Osteoblast (primary cell): ENCODE data around the gene SLC24A3. TPM values are rescaled to one million over a fixed set of nuclear protein-coding genes. Genes with fewer than 3 reads are reported as not detected.

Experiments
- DNase-seq: peaks from one replicate; pipeline ENCODE4 v3.0.0; 2011; ENCODE audit warnings: low spot score, mixed read lengths; ENCODE audit not compliant: insufficient read length; ENCODE audit errors: missing footprints
- H2AFZ ChIP-seq: 2 replicates; pipeline ENCODE4 v1.6.0; 2011; ENCODE audit warnings: mild to moderate bottlenecking, low read length
- H3K27ac ChIP-seq: 2 replicates; pipeline ENCODE4 v1.5.1; 2011; ENCODE audit warnings: mild to moderate bottlenecking, low read depth, low read length, moderate library complexity
- H3K27me3 ChIP-seq: 2 replicates; pipeline ENCODE4 v1.6.0; 2012; ENCODE audit warnings: mild to moderate bottlenecking, control low read depth, inconsistent platforms, low read length, moderate library complexity; ENCODE audit not compliant: insufficient read depth
- H3K36me3 ChIP-seq: 2 replicates; pipeline ENCODE4 v1.5.1; 2011; ENCODE audit warnings: mild to moderate bottlenecking, low read length, control low read depth, moderate library complexity; ENCODE audit not compliant: insufficient read depth
- H3K4me1 ChIP-seq: 2 replicates; pipeline ENCODE4 v1.5.1; 2011; ENCODE audit warnings: mild to moderate bottlenecking, low read length, control low read depth, moderate library complexity; ENCODE audit not compliant: insufficient read depth
- H3K4me2 ChIP-seq: 2 replicates; pipeline ENCODE4 v1.6.0; 2011; ENCODE audit warnings: mild to moderate bottlenecking, low read length; ENCODE audit not compliant: insufficient read depth
- H3K4me3 ChIP-seq: fragments of 200-600 bp; sonication (generic); 3 replicates; pipeline ENCODE4 v1.5.1; 2012; ENCODE audit warnings: mild to moderate bottlenecking, low read length, inconsistent platforms; ENCODE audit not compliant: insufficient read depth
- H3K79me2 ChIP-seq: 2 replicates; pipeline ENCODE4 v1.6.0; 2012; ENCODE audit warnings: mild to moderate bottlenecking, low read length, control low read depth, inconsistent platforms; ENCODE audit not compliant: insufficient read depth
- H3K9me3 ChIP-seq: 2 replicates; pipeline ENCODE4 v1.5.1; 2011; ENCODE audit warnings: low read depth, low read length, control low read depth
- H4K20me1 ChIP-seq: 2 replicates; pipeline ENCODE4 v1.6.0; 2012; ENCODE audit warnings: mild to moderate bottlenecking, low read length, control low read depth; ENCODE audit not compliant: insufficient read depth
- total RNA-seq: library from RNA; depleted of rRNA; stranded (reverse); fragments of >200 nt; gene quantifications from 2 replicates; pipeline ENCODE4 v1.2.3, GENCODE V29; 2012
- TF ChIP-seq, protein P1 (sequence below): IDR thresholded peaks from 2 replicates; pipeline ENCODE4 v1.5.1; 2011; ENCODE audit warnings: mild to moderate bottlenecking, low read depth, low read length, moderate library complexity; ENCODE audit errors: extremely low read depth

Gene SLC24A3
- total RNA-seq, 1 donor, result 1.1 TPM

DNA sequence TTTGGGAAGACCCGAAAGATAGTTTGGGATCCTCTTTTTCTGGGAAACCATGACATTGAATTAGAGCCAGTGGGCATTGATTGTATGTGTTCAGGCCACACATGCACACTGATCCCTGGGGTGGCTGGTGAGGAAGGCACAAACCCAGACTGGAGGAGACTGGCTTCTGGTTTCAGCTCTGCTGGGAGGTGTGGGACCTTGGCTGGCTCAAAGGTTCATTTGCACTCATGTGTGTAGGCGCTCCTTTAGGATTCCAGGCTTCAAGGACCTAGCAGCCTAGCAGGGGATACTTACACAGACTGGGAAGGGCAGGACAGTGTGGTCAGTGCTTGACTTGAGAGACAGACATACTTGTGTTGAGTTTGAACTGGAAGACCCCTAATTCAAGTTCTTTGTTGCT lies 552.8 kb downstream of the SLC24A3 start:
- H3K27ac ChIP-seq, result no peak overlapping the region

DNA sequence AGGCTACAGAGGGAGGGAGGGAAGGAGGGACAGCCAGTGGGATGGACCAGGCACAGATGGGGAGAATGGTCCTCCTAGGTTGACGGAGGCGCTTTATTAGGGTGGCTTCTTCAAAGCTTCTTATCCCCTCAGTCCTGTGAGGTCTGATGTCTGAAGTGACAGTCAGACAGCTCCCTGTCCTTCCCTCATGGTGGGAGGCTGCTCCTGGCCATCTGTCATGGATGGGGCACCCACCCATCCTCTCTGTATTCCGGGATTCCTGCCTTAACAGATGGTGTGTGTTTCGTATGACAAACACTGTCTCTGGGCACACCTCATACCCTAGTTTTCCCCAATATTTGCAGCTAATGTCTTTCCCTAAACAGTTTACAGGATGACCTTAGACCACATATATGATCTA lies 553.5 kb downstream of the SLC24A3 start:
- H3K36me3 ChIP-seq, result no peaks in the 10 kb centered on the region
- peaks cover 17% of the 10 kb centered on the region for H3K79me2 ChIP-seq
- no peak overlapping the region for H3K27ac ChIP-seq
- no peaks in the 10 kb centered on the region for H3K9me3 ChIP-seq
- TF ChIP-seq, protein P1, sequence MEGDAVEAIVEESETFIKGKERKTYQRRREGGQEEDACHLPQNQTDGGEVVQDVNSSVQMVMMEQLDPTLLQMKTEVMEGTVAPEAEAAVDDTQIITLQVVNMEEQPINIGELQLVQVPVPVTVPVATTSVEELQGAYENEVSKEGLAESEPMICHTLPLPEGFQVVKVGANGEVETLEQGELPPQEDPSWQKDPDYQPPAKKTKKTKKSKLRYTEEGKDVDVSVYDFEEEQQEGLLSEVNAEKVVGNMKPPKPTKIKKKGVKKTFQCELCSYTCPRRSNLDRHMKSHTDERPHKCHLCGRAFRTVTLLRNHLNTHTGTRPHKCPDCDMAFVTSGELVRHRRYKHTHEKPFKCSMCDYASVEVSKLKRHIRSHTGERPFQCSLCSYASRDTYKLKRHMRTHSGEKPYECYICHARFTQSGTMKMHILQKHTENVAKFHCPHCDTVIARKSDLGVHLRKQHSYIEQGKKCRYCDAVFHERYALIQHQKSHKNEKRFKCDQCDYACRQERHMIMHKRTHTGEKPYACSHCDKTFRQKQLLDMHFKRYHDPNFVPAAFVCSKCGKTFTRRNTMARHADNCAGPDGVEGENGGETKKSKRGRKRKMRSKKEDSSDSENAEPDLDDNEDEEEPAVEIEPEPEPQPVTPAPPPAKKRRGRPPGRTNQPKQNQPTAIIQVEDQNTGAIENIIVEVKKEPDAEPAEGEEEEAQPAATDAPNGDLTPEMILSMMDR, result no peak
- no peak overlapping the region for H3K4me2 ChIP-seq
- peaks cover 38% of the 10 kb centered on the region for H4K20me1 ChIP-seq
- no peaks in the 10 kb centered on the region for H3K27me3 ChIP-seq
- no peak overlapping the region for H3K4me3 ChIP-seq
- H2AFZ ChIP-seq, result no peak overlapping the region
- no peaks in the 10 kb centered on the region for H3K4me1 ChIP-seq
- no peak for DNase-seq

More for the DNA sequence above, 552.8 kb downstream of the SLC24A3 start:
- Histone ChIP-seq H4K20me1 (peaks cover 37% of the 10 kb centered on the region), H3K36me3 (no peaks in the 10 kb centered on the region), H3K79me2 (peaks cover 19% of the 10 kb centered on the region), H3K9me3 (no peaks in the 10 kb centered on the region), H3K27me3 (no peaks in the 10 kb centered on the region), H3K4me2 (no peak overlapping the region), H2AFZ (no peak overlapping the region), H3K4me3 (no peak overlapping the region), H3K4me1 (no peaks in the 10 kb centered on the region)
- DNase-seq, result peak; percentile 79
- TF ChIP-seq, protein P1, result no peak

DNA sequence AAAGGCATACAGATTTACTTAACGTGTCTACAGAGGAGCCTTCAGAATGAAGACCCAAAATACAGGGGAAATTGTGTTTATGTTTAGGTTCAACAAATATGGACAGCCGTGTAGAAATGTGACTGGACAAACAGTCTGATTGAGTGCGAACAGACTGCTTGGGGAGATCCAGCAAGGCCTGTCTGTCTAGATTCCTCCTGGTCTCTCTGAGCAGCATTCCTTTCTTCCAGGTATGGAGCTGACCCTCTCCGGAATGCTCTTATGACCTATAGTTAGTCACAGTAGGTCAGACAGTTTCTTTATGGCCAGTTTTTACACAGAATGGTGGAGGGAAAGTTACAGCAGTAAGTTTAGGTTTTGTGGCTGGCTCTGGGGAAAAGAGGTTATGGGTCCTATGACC lies 554.6 kb downstream of the SLC24A3 start:
- Histone ChIP-seq H3K27ac (no peak overlapping the region), H3K4me2 (no peak overlapping the region), H4K20me1 (peaks cover 48% of the 10 kb centered on the region), H3K36me3 (no peaks in the 10 kb centered on the region), H2AFZ (no peak overlapping the region), H3K4me3 (no peak overlapping the region), H3K27me3 (no peaks in the 10 kb centered on the region), H3K9me3 (no peaks in the 10 kb centered on the region), H3K4me1 (no peaks in the 10 kb centered on the region), H3K79me2 (peaks cover 17% of the 10 kb centered on the region)
- DNase-seq, result no peak
- TF ChIP-seq, protein P1, result no peak

DNA sequence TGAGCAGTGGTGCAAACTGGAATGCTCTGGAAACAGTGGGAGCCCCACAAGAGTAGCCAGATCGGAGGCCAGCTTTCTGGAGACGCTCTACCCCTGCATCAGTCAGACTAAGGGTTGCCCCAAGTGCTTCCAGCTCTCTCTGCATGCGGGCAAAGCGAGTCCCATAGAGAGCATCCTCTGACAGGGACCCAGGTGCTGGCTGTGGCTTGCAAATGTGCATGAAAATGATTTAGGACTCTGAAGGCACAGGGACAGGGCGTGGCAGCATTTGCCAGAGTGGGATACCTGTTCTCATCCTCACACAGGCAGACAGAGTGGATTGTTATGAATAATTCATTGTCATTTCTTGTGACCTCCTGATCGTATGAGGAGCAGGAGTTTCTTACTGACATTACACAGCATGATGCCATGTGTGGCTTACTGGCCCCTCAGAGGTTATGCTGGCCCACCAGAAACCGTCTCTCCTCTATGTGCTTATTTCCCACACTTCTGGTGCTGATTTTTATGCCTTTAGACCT lies 555.9 kb downstream of the SLC24A3 start:
- H2AFZ ChIP-seq, result no peak overlapping the region
- no peak overlapping the region for H3K4me3 ChIP-seq
- TF ChIP-seq, protein P1, result no peak
- no peaks in the 10 kb centered on the region for H3K4me1 ChIP-seq
- no peaks in the 10 kb centered on the region for H3K9me3 ChIP-seq
- H3K27me3 ChIP-seq, result no peaks in the 10 kb centered on the region
- H3K79me2 ChIP-seq, result peaks cover 17% of the 10 kb centered on the region
- H4K20me1 ChIP-seq, result peaks cover 54% of the 10 kb centered on the region
- DNase-seq, result no peak
- no peak overlapping the region for H3K27ac ChIP-seq
- H3K36me3 ChIP-seq, result no peaks in the 10 kb centered on the region
- no peak overlapping the region for H3K4me2 ChIP-seq
